Bone marrow (tissue), 2 donors: ENCODE measurements around the gene CHAF1B.
"Not testable (repeated sequence)": the region's sequence is repeated elsewhere in the genome, so short reads cannot be mapped to it uniquely, and the experiment has no call there.

ENCODE experiments used
- DNase-seq, 2 donors: peaks; one replicate each; lab custom pipeline; 2025; lab: John Stamatoyannopoulos, UW

CHAF1B gene

DNA sequence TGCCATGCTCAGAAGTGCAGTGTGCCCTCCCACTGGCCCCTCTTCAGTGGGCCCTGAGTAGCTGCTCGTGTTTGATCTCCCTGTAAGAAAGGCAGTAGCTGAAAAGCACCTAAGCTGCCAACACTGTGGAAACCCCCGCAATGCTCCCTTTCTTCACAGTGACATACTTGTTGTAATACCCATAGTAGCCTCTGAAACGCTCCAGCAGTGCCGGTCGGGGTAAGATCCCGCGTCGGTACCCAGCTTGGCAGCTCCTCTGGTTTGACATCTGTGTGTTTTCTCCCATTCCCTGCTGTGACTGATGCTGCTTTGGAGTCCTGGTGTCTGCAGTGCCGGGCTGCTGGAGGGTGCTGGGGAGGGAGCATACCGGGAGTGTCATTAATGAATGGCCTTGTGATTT, 3.6 kb downstream of the CHAF1B start:
- DNase-seq = no peak

DNA sequence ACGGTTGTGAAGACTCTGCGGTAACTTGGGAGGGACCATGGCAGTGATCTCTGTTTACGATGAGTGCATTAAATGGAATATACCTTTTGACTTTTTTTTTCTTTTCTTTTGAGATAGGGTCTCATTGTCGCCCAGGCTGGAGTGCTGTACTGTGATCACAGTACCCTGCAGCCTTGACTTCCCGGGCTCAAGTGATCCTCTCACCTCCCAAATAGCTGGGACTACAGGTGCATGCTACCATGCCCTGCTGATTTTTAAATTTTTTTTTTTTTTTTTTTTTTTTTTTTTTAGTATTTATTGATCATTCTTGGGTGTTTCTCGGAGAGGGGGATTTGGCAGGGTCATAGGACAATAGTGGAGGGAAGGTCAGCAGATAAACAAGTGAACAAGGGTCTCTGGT, 6.5 kb downstream of the CHAF1B start:
- DNase-seq = not testable (repeated sequence)

DNA sequence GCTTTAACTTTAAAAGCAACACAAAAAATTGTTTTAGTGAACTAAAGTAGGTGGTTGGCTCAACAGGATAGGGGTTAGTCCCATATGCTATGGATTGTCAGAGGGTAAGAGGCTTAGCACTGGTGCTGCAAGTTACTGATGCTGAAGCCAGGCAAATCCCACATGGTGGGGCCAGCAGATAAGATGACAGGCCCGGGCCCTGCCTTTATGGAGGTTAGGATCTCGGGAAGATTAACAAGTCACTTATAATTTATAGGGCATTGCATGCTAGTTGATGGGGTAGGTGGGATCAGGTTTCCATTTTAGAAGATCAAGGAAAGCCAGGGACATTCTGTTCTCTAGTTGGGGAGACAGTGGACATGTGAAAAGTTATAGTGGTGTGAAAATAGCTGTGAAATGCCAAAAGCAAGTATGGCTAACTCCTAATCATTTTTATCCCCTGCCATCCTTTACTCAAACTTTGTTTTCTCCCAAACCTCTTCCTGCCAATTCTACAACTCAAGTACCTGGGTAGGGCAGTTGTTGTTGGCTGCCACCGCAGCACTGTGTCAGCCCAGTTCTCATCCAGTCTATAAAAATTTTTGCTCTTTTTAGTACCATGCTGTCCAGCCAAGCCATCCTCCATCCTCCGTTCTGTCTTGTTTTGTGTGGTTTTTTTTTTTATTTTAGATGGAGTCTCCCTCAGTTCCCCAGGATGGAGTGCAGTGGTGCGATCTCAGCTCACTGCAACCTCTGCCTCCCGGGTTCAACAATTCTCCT, 10.3 kb downstream of the CHAF1B start:
- no peak for DNase-seq

DNA sequence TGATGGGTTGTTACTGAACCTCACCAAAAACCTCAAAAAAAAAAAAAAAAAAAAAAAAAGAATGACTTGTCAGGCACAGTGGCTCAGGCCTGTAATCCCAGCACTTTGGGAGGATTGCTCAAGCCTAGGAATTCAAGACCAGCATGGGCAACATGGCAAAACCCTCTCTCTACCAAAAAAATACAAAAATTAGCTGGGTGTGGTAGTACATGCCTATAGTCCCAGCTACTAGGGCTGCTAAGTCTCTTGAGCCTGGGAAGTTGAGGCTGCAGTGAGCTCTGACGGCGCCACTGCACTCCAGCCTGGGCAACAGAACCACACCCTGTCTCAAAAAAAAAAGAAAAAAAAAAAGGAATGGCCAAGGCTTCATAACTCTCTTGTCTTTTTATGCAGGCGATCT, 11.1 kb downstream of the CHAF1B start:
- no peak for DNase-seq

DNA sequence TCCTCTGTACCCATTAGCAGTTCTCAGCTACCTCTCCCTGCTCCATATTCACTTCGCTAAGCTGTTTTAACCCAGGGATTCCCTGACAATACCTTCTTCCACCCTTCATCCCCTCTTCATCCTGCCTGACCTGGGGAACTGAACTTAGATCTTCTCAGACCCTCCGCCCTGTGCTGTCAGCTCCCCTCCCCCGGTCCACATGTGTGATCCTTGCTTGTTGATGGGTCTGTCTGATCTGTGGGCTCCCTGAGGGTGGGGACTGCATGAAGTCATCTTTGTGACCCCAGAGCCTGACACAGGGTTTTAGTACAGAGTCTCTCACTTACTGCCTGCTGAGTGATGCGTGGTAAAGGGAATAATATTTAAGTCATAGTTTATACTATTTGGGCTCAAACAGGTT, 11.8 kb downstream of the CHAF1B start:
- no peak for DNase-seq

DNA sequence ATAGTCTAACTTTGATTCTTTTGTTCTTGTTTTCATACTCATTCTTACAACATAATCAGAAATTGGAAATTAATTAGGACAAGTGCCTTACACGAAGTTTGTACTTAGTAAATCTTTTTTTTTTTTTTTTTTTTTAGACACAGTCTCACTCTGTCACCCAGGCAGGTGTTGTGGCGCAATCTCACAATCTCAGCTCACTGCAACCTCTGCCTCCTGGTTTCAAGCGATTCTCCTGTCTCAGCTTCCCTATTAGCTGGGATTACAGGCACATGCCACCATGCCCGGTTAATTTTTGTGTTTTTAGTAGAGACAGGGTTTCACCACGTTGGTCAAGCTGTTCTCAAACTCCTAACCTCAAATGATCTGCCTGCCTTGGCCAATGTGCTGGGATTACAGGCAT, 12.4 kb downstream of the CHAF1B start:
- DNase-seq = no peak

DNA sequence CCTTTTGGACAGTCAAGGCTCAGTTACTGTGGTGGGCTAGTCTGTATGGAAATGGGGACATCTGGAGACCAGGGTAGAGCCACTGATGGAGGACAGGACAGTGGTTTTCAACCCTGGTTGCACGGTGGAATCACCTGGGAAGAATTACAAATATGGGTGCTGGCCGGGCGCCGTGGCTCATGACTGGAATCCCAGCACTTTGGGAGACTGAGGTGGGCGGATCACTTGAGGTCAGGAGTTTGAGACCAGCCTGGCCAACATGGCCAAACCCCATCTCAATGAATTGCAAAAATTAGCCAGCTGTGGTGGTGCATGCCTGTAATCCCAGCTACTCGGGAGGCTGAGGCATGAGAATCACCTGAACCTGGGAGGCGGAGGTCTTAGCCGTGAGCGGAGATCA, 14.5 kb downstream of the CHAF1B start:
- DNase-seq = not testable (repeated sequence)

DNA sequence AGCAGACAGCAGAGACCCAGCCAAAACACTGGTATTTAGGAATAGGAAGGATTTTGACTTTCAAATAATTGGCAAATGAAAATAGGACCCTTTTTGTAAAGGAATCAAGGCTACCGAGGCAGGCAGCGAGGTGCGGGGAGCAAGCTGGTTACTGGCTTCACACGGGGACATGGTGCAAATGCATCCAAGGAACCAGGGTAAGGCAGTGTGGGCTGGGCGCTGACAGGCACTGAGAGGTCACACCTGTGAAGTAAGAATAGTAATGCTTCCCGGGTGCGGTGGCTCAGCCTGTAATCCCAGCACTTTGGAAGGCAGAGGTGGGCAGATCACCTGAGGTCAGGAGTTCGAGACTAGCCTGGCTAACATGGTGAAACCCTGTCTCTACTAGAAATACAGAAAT, 15.5 kb downstream of the CHAF1B start:
- no peak for DNase-seq

DNA sequence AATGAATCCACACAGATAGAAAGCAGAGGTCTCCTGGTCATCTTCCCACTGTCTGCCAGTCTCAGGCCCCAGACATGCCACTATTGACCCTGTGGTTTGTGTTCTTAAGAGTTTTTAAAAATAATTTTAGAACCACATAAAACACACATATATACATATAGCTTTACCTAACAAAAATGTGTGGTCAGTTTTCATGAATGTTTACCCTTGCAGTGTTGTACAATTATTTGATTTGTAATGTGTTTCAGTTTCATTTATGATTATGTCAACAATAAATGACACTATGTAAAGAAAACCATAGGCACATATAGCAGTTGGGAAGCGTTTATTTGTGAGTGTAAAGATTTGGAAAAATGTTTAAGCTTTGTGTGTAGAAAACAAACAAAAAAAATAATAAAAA, 17.1 kb downstream of the CHAF1B start:
- no peak for DNase-seq

DNA sequence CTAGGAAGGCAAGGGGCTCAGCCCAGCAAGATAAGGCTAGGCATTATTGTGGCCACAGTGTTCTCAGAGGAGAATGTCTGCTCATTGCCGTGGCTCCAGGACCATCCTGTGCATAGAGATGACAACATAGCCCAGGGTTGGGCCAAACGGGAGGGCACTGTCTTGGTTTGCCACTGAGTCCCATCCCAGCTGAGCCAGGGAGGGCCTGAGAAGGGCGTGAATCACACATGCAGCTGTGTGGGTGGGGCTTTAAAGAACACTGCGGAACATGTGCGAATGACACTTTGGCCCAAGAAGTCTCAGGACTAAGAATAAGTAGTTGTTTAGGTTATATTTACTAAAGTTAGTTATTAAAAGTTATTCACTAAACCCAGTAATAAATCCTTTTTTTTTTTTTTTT, 18.5 kb downstream of the CHAF1B start:
- DNase-seq = no peak

DNA sequence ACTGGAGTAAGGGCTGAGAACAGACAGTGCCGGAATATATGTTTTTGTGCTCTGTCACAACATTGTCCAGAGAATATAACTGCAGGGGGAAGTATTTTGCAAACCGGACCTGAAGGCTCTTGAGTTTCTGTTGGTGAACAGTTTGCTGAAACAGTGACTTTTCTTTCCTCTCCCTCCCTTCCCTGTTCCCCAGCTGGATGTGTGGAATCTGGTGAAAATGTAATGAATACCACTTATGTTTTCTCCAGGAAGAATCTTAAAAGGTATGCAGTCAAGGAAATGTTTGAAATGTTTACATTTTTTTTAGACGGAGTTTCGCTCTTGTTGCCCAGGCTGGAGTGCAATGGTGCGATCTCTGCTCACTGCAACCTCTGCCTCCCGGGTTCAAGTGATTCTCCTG, 23.4 kb downstream of the CHAF1B start:
- no peak for DNase-seq

- DNase-seq = no peak
Observed at GRCh38 chr21:36411301-36411700, 26.1 kb downstream of the CHAF1B start.

DNA sequence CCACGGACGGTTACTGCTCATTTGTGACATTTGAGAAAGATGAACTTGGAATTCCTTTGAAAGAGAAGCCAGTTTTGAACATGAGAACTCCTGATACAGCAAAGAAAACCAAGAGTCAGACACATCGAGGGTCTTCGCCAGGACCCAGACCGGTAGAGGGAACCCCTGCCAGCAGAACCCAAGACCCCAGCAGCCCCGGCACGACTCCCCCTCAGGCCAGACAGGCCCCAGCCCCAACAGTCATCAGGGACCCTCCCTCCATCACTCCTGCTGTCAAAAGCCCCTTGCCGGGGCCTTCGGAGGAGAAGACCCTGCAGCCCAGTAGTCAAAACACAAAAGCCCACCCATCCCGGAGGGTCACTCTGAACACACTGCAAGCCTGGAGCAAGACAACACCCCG, 27.7 kb downstream of the CHAF1B start:
- DNase-seq = no peak

- DNase-seq = no peak
Observed at GRCh38 chr21:36415375-36415774, 30.2 kb downstream of the CHAF1B start.

GRCh38 chr21:36419241-36419640, 34.0 kb downstream of the CHAF1B start:
- DNase-seq = no peak

DNA sequence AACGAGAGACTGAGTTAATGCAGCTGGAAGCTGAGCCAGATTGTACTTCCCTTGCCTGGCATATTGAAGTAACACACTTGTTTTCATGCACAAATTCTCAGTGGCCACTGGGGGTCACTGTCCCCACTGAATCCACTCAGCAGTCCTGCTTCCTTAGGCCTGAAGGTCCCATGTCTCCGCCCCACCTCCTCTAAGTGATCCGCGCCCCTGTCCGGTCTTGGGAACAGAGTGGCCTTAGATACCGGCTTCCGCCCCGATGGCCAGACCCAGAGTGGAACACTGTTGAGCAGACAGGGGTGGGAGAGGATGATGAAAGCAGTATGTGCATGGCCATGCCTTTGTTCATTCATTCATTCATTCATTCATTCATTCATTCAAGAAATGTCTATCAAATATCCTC, 34.8 kb downstream of the CHAF1B start:
- DNase-seq = peak; percentile 24 to 54

DNA sequence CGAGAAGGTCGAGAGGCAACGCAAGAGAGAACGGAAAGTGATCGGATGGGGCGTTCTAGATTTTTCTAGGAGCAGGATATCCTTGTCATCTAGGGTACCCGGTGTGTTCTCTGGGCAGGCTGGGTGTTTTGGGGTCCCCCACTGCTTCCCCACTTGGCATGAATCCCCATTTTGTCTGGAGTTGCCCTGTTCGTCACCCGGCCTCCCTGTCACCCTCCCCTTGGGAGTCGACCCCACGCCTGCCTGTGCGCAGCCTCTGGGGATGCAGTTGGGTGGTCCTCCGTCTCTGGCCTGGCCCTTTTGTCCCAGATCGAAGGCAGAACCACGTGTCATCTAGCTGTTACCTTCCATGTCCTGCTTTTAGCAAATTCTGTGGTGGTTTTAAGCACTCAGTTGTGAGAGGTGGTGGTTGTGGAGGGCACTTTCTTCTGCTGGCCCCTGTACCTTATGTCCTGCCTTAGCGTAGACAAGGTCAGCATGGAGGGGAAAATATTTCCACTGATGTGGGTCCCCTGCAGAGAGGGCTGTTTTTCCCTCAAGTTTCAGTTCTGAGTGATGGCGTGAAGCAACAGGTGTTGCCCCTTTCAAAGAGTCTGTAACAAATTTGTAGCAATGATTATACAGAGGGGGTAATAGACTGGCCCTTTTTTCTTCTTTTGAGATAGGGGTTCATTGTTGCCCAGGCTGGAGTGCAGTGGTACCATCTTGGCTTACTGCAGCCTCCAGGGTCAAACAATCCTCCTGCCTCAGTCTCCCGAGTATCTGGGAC, 35.6 kb downstream of the CHAF1B start:
- DNase-seq = no peak

DNA sequence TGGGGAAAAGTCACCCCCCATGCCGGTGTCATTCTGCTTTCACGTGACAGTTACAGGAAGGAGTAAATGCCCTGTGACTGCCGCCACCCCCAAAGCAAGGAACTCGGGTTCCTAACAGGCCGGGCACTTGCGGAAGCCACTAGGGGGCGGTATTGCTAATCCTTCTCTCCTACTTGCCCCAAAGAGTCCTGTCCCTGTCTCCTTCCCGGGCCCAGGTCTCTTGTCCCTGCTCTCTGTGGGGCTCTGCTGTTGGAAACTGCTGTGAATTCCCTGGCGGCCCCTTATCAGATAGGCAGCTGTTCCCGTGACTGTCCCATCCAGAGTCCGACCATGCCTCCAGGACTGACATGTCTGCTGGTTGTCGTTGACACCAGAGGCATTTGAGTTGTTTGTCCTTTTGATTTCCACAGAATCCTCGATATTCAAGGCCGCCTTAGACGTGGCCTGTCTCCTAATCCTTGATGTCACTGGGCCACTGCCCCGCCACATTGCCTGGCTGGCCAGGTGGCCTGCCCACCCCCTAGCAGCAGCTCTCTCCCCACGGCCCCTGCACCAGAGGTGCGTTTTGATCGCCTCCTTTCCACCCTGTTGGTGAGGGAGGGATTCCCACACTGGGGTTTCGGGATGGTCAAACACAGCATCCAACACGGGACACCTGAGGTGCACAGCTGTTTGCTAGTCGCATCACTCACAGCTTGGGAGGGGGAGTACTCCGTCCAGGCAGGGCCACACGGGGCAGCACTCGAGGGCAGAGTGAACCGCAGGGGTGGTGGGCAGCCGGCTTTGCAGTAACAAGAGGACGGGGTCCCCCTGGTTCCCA, 37.3 kb downstream of the CHAF1B start:
- peak in 1 of 2 donors; percentile 84 for DNase-seq

GRCh38 chr21:36423771-36424433, 38.7 kb downstream of the CHAF1B start:
- DNase-seq = peak in 1 of 2 donors; percentile 43

GRCh38 chr21:36424592-36424991, 39.4 kb downstream of the CHAF1B start:
- no peak for DNase-seq

DNA sequence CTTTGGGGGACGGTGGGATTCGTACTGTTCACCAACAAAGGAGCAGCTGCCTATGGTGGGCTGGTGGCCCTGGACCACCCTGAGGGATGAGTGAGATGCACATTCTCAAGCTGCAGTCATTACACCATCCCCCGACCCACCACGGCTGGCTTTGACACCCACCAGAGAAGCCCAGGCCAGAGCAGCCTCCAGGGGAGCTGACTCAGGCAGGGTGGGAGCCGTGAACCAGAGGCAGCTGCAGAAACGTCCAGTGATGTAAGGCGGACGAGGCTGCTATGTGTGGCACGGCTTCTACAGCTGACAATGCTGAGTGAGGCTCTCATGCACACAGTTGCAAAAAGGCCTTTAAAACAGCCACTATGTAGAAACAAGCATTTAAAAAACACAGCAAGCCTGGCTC, 40.1 kb downstream of the CHAF1B start:
- no peak for DNase-seq

GRCh38 chr21:36427502-36427901, 42.3 kb downstream of the CHAF1B start:
- no peak for DNase-seq
